AG10803 (cell line): ENCODE data around the gene ARID1A.
A peak's percentile ranks its signal among the peaks of the same experiment; 100 is the strongest.

Experiments used
- DNase-seq: peaks from one replicate; pipeline ENCODE4 v3.0.0; 2010; ENCODE audit warnings: low read depth
- H3K4me3 ChIP-seq: 2 replicates; pipeline ENCODE4 v1.5.1; 2011; ENCODE audit warnings: mild to moderate bottlenecking, low read length, control low read depth
- TF ChIP-seq, protein P1 (sequence below): conservative IDR thresholded peaks from 2 replicates; pipeline ENCODE4 v1.5.1; 2011; ENCODE audit warnings: mild to moderate bottlenecking, low read length, control low read depth, inconsistent platforms

ARID1A gene

DNA sequence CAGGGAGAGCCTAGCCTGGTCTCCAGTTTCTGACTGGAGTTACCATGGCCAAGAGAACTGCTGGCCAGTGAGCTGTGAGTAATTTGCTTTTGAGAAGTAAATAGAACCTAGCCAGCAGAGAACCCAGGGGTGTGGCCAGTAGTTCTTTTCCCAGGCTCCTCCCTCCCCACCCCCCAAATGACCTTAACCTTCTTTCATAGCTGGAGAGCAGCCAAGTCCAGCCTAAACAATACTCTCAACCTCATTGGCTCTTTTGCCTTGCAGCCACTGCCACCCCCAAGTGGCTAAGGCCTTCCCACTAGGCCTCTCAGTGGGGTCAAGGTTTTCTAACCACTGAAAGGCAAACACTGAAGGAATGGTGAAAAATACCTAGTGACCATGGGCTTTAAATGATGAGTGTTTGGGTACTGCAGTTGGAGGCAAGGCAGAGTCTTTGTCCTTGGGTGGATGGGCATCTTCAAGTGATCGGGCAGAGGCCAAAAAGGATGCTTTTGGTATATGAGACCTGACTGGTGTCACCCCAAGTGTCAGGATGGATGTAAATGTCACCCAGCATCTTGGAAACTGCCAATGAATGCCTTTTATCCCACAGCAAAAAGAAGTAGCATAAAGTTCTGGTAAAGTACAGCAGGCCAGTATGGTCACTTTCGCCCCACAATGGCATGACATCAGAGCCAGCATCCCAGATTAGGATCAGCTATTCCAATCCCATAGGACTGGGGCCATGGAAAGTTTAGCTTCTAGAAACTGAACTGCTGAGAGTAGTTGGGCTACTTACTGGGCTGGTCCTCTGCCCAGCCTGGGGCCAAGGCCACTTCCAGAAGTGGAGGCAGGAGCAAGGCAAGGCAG lies 88.4 kb downstream of the ARID1A start:
- TF ChIP-seq, protein P1, sequence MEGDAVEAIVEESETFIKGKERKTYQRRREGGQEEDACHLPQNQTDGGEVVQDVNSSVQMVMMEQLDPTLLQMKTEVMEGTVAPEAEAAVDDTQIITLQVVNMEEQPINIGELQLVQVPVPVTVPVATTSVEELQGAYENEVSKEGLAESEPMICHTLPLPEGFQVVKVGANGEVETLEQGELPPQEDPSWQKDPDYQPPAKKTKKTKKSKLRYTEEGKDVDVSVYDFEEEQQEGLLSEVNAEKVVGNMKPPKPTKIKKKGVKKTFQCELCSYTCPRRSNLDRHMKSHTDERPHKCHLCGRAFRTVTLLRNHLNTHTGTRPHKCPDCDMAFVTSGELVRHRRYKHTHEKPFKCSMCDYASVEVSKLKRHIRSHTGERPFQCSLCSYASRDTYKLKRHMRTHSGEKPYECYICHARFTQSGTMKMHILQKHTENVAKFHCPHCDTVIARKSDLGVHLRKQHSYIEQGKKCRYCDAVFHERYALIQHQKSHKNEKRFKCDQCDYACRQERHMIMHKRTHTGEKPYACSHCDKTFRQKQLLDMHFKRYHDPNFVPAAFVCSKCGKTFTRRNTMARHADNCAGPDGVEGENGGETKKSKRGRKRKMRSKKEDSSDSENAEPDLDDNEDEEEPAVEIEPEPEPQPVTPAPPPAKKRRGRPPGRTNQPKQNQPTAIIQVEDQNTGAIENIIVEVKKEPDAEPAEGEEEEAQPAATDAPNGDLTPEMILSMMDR = no peak
- H3K4me3 ChIP-seq = no peak overlapping the region
- DNase-seq = peak; percentile 32

DNA sequence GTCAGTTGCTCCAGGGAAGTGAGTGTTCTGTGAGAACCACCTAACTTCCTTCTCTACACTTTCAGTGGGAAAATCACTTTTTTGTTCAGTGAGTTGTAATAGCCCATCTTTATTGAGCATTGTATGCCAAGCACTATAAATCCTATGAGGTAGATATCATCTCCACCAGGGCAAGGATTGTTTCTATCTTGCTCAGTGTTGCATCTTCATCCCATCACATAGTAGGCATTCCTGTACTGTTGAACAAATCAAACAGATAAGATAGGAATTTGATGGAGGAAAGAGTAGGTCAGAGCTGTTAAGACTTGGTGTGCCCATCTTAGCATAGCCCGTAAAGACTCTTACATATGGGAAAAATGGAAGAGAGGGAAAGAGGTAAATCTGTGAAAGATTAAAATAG lies 89.1 kb downstream of the ARID1A start:
- no peak overlapping the region for H3K4me3 ChIP-seq
- no peak for DNase-seq
- TF ChIP-seq, protein P1 = no peak

DNA sequence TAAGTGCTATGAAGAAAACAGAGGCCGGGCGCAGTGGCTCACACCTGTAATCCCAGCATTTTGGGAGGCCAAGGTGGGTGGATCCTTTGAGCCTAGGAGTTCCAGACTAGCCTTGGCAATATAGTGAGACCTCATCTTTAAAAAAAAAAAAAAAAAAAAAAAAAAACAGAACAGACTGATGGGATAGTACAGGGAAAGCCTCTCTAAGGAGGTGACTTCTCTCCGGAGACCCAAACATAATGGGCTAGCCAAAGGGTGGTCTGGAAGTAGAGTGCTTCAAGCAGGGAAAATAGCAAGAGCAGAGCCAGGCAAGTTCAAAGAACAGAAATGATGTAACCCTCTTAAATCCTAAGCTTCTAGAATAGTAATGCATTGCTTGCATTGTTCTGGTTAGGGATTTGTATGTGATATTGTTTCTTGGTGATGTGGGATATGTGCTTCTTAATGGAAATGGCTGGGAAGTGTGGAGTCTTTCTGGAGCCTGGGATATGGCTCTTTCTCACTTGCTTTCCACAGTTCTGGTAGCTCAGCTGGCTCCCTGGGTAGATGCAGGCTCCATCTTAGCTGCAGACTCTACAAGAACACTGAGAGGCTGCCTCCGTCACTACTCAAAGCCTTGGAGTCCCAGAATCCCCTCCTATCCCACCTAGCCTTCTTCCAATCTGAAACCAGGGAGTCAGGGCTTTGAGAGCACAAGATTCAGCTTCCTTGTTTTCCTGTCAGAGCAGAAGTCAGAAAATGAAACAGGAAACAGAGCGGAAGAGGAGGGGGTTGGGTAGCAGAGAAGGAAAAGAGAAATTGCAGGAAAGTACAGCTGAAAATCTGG lies 90.0 kb downstream of the ARID1A start:
- TF ChIP-seq, protein P1 = no peak
- peak; percentile 83 for DNase-seq
- H3K4me3 ChIP-seq = peak overlapping the region; percentile 19

DNA sequence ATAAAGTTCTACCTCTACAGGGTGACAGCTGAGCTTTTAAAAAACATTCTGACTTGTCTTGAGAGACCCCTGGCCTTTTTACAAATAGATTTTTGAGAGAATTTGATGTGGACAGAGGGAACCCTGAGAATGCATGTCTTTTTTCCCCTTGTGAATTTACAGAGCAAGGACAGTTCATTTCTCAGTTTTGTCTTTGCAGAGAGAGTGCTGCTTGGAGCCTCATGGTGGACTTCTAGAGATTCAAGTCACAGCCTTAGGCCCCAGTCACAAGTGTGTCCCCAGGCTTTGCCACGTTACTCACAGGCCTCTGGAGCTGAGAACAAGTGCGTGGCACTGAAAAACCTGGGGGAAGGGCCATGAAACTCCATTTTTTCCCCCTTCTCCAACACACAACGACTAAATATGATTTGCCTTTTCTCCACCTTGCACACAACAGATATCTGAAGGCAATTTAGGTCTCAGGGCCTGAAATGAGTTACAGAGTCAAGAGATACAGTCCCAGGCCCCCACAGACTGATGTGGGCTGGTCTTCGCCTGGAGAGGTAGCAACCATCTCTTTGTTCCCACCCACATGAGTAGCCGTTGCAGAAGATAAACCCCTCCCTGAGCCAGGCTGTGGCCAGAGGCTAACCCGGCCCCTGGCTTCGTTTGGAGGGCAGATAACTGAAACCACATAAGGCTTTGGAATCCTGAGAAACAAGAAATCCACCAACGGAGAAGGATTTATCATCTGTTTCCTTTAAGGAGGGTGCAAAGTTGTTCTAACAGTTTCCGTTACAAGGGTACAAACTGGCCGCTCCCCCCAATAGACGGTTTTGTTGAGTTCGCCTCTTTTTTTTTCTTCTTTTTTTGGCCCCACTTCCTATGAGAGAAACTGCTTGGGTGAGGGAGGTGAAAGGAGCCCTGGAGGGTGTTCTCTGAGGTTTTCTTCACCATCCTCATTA lies 90.9 kb downstream of the ARID1A start:
- peak; percentile 88 for DNase-seq
- TF ChIP-seq, protein P1 = no peak
- H3K4me3 ChIP-seq = peak overlapping the region; percentile 83

DNA sequence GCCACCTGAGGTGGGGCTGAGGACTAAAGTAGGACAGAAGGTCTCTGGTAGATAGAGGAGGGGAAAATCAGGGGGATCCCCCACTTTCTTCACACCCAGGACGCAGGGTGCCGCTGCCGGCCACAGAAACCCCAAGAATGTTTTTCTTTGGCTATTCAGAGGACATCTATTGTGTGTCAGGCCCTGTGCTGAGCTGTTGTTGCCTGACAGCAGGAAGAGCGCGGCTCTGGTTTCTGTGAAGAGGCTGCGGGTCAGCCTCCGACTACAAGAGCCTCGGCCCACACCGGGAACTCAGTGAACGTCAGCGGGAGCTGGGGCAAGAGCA lies 91.5 kb downstream of the ARID1A start:
- peak; percentile 48 for DNase-seq
- H3K4me3 ChIP-seq = peak overlapping the region; percentile 83
- TF ChIP-seq, protein P1 = no peak

DNA sequence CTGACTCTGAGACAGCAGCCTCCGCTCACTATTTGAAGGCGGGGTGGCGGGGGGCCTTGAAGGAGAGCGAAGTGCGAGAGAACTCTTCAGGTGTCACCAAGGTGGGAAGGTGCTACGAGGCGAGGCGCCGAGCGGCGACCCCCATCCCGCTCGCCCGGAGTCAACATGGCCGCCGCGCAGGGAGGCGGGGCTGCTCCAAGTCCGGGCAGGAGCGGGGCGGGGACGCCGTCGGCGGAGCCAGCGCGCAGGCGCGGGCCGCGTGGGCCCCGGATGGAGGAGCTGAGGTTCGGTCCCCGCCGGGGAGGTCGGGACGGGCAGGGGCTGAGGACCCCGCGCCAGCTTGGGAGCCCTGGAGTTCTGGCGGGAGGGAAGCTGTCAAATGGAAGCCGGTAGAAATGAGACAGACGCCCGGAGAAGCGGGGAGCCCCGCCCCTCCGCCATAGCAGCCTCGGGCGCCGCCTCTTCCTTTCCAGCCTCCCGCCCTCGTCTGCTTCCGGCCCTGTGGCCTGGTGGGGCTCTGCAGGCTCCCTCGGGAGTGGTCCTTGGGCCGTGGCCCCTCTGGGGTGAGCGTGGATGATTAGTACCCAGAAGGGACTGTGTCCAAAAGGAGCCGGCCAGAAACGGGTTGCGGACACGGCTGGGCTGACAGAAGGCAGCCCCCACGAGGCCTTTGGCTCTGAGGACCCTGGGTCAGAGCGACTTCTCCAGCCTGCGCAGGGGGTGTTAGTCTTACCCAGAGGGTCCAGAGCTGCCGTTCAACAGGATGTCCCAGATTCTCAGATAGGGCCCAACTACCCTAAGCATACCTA lies 92.1 kb downstream of the ARID1A start, which contains the start of gene PIGV:
Gene PIGV (plus strand): TSS at position 245 of the 809 bp plus-strand sequence. CDS start 2,866 bp downstream, outside the sequence.
- H3K4me3 ChIP-seq = peak within 1 kb of the TSS; percentile 83
- peak; percentile 80 for DNase-seq
- TF ChIP-seq, protein P1 = 0 out of 2 replicates have a peak, but pooled peaks have one; percentile 4
